CD4-positive, alpha-beta T cell treated with Interleukin-10 for 1 hour (primary cell): Measurements from ENCODE around the gene LSM4.

Source experiments
- DNase-seq: peaks from one replicate; pipeline ENCODE4 v3.0.0-alpha.2; 2020

Gene LSM4

DNA sequence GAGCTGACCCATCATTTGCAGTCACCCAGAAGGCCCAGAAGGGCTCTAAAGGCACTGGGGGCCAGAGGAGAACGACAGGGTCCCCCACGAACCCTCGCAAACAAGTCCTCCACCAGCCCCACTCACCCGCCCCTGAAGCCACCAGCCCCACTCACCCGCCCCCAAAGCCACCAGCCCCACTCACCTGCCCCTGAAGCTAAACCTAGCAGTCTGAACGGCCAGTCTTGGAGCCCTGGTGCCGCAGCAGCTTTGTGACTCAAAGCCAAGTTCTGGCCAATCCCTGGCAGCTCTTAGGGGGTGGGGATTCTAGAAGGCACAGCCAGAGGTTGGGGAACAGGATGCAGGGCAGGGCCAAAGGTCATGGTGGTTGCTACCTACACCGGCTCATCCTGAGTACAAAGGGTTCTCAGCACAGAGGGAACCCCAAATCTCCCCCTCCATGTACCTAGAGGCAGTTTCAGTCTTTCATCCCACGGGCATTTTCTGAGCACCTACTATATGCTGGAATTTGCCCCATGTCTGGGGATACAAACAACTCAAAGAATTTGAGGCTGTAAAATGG is 48.6 kb downstream of the LSM4 start, which contains the start of gene IQCN:
Gene IQCN, minus strand, starts transcription at position 234 of the 562 bp plus-strand sequence. CDS start 4,974 bp downstream, outside the sequence.
- DNase-seq: peak; percentile 66

DNA sequence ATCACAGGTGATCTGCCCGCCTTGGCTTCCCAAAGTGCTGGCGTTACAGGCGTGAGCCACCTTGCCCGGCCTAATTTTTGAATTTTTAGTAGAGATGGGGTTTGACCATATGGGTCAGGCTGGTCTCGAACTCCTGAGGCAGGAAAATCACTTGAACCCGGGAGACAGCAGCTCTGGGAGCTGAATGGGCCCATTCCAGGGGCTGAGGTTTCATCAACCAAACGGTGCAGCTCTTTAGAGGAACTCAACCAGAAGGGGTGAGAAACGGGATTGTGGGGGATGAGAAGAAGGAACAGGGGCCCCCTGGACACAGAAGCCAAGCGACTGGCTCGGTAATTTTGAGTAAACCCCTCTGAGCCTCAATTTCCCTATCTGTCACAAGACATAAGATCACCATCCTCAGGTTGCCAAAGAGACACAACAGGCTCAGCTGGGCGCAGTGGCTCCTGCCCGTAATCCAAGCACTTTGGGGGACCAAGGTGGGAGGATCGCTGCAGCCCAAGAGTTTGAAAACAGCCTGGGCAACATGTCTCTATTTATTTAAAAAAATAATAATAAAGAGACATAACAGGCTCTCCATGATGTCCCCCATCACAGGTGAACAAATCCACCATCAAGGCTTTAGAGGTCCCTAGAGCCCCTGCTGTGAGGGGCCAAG is 49.2 kb downstream of the LSM4 start:
- peak; percentile 46 for DNase-seq

DNA sequence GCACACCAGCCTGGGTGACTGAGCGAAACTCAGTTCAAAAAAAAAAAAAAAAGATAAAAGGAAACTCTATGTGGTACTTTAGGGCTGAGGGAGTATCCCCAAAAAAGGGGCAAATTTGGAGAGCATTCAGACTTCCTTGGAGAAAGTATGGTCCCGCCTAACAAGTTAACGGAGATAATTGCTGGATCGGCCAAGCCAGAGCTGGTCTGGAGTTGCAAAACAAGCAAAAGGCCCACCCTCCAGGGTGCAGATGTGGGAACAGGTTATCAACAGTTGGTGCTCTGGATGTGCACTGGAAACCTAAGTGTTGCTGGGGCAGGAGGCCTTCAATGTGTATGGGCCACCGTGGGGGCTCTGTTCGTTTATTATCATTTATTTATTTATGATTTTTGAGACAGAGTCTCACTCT is 51.4 kb downstream of the LSM4 start:
- peak; percentile 57 for DNase-seq

GRCh38 chr19:18270326-18270725 is 52.5 kb downstream of the LSM4 start:
- DNase-seq: no peak

DNA sequence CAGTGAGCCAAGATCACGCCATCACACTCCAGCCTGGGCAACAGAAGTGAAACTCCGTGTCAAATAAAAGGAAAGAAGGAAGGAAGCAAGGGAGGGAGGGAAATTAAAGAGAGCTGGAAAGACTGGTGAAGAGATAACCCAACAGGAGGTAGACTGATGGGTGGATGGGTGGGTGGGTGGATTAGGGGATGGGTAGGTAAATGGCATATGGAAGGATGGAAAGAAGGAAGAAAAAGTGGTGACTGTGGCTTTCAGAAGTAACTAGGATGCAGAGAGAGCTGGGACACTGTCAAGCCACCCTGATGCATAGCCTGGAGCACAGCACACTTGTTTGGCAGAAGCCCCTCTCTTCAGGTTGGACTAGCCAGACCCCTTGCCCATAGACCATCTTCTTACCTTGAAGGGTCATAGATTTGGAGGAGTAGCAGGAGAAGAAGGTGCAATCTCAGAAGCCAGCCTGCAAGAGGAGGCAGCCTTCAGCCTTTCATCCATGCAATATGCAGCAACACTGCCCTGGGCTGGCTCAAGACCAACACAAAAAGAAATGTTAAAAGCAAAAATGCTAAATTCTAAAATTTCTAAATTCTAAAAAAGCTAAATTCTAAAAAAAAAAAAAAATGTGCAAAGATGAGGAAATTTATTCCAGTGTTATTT is 53.7 kb downstream of the LSM4 start:
- DNase-seq: no peak

DNA sequence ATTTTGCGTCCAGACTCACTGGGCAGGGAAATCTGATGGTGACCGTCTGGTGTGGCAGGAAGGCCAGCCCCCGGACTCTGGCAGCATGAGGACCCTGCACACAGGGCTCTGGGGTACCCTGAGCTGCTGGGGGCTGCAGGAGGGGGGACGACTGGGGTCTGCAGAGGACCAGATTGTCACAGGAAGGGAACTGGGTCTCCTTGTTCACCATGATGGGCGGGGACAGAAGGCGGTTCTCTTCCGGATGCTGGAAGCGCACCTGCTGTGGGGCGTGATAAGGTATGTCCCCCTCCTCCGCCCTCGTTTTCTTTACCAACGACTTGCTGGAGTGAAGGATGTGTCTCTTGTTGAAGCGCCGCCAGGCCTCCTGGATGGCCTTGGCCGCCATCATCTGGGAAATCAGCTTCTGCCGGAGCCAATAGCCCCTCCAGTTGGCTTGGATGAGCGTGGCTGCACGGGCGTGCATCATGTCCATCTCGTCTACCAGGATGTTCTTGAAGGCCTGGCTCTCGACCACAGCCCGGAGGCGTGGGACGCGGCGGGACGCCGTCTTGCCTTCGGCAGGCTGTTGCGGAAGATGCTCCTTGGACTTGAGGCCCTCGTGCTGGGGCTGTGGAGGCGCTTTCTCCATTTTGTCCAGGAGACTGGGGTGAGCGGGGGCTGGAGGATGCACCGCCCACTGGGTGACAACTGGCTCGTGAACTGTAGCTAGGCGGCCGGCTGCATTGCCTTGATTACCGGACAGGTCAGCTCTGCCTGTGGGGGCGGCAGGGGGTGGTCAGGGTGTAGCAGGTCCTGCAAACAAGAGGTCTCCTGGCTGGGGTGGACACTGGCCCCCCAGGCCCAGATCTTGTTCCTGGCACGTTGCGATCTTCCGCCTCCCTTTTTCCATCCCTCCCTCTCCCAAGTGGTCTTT is 55.8 kb downstream of the LSM4 start:
- DNase-seq: no peak

DNA sequence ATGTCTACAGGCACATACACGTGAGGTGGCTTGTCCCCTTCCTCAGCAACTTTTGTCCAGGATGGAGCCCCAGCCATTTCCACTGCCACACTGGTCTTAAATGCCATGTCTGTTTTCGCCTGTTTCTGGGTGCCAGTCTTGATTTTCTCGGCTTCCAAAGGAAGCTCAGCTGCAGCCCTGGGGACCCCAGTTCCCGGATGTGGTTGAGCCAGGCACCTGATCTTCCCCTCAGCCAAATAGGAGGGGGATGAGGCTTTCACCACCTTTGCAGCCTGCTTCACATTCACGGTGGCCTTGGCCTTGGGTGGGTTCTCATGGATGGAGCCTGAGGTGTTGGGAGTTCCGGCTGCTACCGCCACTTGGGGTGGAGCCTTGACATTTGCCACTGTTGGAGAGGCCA is 57.3 kb downstream of the LSM4 start:
- no peak for DNase-seq

GRCh38 chr19:18264971-18265540 is 57.8 kb downstream of the LSM4 start:
- no peak for DNase-seq

DNA sequence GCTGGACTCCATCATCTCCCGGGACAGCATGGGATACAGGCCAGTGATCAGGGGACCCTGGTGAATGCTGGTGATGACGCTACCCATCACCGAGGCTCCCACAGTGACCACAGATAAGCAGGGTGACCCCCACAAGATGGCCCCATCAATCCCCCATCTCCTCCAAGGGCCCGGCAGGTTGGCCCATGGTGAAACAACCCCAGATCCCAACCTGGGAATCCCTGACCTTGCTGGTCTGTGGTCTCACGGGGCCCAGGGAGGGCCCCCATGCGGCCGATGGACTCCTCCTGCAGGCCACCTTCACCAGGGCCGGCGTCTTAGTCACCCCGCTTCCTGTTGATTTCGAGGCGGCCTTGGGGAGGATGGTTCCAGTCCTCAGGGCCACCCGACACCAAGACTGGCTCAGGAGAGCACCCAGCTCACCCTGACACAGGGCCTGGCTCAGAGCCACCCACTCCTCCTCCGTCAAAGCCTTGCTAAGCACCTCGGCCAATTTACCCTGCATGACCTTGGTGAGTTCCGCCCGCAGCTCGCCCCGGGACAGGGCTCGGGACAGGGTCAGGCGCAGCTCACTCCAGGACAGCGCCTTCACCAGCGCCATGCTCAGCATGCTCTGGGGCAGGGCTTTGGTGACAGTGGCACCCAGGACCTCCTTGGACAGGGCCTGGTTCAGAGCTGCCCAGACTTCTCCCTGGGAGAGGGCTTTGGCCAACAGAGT is 58.6 kb downstream of the LSM4 start:
- no peak for DNase-seq

DNA sequence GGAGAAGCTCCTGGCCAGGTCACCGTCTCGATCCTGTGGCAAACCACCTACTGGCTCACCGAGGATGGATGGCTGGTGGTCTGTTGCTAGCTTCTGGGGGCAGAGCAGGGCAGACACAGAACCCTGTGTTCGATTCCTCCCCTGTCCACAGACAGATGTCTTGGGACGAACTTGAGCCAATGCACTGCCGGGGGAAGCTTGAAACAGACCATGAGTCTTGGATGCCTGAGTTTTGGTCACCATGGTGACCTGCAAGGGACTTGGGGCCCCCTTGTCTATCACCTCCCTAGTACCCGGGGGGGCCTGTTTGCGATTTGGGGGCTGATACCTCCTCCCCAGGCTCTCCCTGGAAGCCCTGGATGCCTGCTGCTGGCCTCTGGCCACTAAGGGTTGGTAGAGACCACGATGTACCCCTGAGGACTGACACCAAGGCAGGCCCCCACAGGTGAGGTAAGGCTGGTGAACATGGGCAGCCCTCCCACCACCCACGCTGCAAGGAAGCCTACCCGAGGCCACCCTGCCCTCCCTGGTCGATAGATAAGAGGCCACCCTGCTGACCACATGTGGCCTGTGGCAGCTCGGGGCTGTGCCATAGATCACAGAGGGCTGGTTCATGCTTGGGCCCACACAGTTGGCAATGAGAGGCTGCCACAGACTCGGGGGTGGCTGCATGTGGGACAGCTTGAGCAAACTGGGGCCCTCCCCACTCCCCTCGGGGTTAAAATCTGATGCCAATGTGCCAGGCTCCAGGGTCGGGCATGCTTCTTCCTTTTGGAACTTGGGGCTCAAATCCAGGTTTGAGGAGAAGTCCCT is 59.3 kb downstream of the LSM4 start:
- no peak for DNase-seq

- no peak for DNase-seq
Measured at GRCh38 chr19:18262917-18263316, 60.0 kb downstream of the LSM4 start.

- no peak for DNase-seq
Measured at GRCh38 chr19:18262144-18262543, 60.7 kb downstream of the LSM4 start.

GRCh38 chr19:18261474-18261873 is 61.4 kb downstream of the LSM4 start:
- DNase-seq: no peak

- DNase-seq: no peak
Measured at GRCh38 chr19:18259893-18260292, 63.0 kb downstream of the LSM4 start.

DNA sequence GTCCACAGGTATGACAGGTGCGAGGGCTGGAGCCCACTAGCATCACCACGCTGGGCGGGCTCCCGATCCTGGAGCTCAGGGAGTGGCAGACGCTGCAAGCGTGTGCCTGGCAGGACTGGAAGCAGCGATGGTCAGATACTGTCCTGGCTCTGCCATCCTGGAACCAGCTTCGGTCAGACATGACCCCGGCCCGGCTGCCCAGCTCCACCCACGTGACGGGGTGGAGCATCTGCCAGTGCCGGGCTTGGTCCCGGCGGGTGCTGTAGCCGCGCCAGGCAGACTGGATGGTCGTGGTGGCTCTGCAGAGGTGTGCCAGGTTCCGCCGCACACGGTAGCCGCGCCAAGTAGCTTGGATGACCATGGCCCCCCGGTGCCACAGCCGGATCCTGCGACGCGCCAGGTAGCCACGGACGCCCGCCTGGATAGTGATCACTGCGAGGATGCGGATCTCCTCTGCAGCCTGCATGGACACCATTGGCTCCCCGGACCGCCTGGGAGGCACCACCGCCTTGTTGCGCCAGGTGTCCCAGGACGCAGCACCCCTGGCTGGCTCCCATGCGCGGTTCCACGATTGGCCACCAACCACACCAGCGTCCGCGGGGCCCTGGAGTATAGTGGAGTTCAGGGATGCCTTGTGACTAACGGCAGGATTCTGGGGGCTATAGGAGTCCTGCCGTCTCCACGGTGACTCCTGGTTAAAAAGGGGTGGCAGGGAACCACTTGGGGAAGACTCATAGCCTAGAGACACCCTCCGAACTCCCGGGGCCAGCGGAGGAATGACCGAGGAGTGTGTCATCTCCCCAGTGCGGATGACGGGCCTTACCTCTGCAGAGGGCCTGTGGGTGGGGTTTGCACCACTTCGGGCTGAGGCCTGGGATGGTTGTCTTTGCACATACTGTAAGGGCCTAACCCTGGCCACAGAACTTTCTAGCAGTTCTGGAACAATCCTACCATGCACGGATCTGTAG is 65.1 kb downstream of the LSM4 start:
- no peak for DNase-seq
